ENCODE results near the gene ASNSD1. TPM values are rescaled to one million over a fixed set of nuclear protein-coding genes. Genes with fewer than 3 reads are reported as not detected.

The ASNSD1 gene
- total and polyA plus RNA-seq, 2 of the 8 experiments (the other 6 are each of a cell fraction or from before 2014, with no cell fraction given): 14.1 to 44.8 TPM

DNA sequence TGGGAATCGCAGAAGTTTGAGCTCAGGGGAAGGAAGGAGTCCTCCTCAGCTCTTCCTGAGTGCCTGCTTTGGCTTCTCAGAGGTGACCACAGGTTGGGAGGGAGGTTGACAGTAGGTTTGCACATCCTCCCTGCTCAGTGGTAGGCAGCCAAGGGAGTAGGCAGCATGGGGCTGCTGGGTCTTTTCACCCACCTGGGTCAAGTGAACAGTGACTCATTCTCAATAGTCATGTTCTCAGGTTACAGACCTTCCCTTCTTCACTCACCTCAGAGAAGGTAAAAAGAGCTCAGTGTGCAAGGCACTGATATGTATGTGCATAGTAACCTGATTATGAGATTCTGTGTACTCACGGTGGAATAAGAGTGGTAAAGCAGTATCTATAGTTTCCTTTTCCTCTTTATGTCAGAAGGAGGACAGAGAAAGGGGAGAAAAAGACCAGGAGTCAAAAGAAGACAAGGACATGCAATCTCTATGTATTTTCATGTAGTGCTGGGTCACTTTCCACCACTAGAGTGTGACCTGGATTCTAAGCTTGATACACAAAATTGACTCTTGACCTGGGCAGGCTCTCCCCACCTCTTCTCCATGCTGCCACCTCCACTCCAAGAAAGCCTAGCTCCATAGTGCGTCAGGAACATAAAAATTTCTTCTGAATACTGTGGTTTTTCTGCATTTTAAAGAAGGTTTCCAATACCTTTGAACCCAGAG, 36.5 kb upstream of the ASNSD1 start (continued):
- TF ChIP-seq, protein P1, sequence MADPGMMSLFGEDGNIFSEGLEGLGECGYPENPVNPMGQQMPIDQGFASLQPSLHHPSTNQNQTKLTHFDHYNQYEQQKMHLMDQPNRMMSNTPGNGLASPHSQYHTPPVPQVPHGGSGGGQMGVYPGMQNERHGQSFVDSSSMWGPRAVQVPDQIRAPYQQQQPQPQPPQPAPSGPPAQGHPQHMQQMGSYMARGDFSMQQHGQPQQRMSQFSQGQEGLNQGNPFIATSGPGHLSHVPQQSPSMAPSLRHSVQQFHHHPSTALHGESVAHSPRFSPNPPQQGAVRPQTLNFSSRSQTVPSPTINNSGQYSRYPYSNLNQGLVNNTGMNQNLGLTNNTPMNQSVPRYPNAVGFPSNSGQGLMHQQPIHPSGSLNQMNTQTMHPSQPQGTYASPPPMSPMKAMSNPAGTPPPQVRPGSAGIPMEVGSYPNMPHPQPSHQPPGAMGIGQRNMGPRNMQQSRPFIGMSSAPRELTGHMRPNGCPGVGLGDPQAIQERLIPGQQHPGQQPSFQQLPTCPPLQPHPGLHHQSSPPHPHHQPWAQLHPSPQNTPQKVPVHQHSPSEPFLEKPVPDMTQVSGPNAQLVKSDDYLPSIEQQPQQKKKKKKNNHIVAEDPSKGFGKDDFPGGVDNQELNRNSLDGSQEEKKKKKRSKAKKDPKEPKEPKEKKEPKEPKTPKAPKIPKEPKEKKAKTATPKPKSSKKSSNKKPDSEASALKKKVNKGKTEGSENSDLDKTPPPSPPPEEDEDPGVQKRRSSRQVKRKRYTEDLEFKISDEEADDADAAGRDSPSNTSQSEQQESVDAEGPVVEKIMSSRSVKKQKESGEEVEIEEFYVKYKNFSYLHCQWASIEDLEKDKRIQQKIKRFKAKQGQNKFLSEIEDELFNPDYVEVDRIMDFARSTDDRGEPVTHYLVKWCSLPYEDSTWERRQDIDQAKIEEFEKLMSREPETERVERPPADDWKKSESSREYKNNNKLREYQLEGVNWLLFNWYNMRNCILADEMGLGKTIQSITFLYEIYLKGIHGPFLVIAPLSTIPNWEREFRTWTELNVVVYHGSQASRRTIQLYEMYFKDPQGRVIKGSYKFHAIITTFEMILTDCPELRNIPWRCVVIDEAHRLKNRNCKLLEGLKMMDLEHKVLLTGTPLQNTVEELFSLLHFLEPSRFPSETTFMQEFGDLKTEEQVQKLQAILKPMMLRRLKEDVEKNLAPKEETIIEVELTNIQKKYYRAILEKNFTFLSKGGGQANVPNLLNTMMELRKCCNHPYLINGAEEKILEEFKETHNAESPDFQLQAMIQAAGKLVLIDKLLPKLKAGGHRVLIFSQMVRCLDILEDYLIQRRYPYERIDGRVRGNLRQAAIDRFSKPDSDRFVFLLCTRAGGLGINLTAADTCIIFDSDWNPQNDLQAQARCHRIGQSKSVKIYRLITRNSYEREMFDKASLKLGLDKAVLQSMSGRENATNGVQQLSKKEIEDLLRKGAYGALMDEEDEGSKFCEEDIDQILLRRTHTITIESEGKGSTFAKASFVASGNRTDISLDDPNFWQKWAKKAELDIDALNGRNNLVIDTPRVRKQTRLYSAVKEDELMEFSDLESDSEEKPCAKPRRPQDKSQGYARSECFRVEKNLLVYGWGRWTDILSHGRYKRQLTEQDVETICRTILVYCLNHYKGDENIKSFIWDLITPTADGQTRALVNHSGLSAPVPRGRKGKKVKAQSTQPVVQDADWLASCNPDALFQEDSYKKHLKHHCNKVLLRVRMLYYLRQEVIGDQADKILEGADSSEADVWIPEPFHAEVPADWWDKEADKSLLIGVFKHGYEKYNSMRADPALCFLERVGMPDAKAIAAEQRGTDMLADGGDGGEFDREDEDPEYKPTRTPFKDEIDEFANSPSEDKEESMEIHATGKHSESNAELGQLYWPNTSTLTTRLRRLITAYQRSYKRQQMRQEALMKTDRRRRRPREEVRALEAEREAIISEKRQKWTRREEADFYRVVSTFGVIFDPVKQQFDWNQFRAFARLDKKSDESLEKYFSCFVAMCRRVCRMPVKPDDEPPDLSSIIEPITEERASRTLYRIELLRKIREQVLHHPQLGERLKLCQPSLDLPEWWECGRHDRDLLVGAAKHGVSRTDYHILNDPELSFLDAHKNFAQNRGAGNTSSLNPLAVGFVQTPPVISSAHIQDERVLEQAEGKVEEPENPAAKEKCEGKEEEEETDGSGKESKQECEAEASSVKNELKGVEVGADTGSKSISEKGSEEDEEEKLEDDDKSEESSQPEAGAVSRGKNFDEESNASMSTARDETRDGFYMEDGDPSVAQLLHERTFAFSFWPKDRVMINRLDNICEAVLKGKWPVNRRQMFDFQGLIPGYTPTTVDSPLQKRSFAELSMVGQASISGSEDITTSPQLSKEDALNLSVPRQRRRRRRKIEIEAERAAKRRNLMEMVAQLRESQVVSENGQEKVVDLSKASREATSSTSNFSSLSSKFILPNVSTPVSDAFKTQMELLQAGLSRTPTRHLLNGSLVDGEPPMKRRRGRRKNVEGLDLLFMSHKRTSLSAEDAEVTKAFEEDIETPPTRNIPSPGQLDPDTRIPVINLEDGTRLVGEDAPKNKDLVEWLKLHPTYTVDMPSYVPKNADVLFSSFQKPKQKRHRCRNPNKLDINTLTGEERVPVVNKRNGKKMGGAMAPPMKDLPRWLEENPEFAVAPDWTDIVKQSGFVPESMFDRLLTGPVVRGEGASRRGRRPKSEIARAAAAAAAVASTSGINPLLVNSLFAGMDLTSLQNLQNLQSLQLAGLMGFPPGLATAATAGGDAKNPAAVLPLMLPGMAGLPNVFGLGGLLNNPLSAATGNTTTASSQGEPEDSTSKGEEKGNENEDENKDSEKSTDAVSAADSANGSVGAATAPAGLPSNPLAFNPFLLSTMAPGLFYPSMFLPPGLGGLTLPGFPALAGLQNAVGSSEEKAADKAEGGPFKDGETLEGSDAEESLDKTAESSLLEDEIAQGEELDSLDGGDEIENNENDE (IDR thresholded peaks at IDR 0.05; ENCODE audit: insufficient replicate concordance, low read length): no peak
- TF ChIP-seq JUND (IDR thresholded peaks at IDR 0.05; ENCODE audit: low read length): peak; percentile 33; the same call in 1 of the 2 replicates
